Measurements from ENCODE around the gene TMEM151A. TPM values are rescaled to one million over a fixed set of nuclear protein-coding genes. Genes with fewer than 3 reads are reported as not detected.
"Not testable (repeated sequence)": the region's sequence is repeated elsewhere in the genome, so short reads cannot be mapped to it uniquely, and the experiment has no call there.

Gene TMEM151A
- total RNA-seq (2014; rRNA removed; shearing (Covaris generic)) = 1.8 and 2.9 TPM in 2 replicates
- 3.7 and 5.7 TPM in 2 replicates for polyA plus RNA-seq (2015; cell fraction: cytosol; rRNA removed)
- polyA plus RNA-seq (2015; cell fraction: nucleus; rRNA removed) = 0.76 and 1.9 TPM in 2 replicates

DNA sequence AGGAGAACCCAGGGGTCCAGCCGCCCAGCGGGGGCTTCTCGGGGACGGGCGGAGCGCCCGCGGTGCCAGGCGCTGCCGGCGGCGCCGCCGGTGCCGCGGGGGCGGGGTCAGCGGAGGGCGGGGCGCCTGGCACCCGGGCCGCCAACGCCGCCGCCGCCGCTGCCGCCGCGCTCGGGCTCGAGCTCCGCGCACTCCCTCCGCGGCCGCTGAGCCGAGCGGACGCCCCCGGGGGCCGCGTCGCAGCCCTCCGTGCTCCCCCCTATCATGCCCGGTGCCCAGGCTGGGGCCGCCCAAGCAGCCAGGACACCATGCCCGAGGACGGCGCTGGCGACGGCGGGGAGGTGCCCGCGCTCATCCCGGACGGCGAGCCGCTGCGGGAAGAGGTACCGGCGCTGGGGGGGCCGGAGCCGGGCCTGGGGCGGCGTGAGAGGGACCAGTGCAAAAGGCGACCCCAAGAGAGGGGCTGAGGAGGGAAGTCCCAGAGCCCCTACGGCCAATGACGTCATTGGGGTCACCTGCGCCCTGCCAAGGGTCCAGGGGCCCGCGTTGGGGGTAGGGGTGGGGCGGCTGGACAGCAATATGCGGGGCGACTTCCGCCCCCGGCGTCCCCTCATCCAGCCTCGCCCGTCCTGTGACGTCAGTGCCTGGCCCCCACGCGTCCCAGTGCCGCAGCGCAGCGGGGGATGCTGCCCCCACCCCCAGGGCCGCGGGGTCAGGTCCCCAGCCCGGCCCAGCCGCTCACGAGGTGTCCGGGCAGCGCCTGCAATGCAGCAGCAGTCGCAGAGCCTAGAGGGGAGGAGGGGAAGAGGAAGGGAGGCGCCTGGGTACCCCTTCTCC lies at the start of gene TMEM151A:
TMEM151A (plus strand) TSS at position 189 of the 837 bp plus-strand sequence; CDS start at position 309, 120 bp downstream.
- in situ Hi-C loops (cut with HindIII; ENCODE audit: low pct_unique_long_range_greater_than_20kb, low sequenced_read_pairs) = no loop called here
- DNase-seq (ENCODE audit: low read depth, low spot score) = no peak

GRCh38 chr11:66242095-66242765 lies 49.5 kb upstream of the TMEM151A start:
- in situ Hi-C loops (cut with HindIII; ENCODE audit: low pct_unique_long_range_greater_than_20kb, low sequenced_read_pairs) = no loop called here

DNA sequence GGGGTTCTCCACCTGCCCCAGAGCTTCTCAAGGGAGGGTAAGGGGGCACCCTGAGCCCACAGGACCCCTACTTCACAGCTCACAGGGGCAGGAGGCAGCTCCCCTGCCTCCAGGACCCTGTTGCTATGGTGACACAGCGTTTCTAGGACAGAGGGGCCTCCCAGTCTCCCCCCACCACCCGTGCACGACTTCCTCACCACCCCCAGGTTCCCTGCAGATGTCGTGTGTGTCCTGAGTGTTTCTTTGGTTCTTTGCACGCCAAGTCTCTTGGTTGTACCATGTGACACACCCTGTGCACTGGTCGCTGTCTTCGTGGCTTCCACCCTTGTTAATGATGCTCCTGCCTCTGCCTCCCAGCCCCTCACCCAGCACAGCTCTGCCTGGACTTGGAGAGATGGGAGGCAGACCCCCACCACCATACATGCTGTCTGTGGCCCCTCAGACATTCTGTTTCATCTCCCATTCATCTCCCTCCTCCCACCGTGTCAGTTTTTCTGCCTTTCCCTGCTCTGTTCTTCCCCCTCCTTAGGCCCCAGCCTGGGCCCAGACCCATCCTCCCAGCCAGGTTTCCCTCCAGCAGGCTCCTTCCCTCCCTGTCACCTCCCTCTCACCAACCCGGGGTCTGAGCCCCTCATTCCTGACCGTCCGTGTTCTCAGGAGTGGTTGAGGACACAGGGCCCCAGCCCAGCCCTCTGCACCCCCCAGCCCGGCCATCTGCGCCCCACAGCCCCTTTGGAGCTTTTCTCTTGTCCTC lies 47.7 kb upstream of the TMEM151A start:
- in situ Hi-C loops (cut with HindIII; ENCODE audit: low pct_unique_long_range_greater_than_20kb, low sequenced_read_pairs) = no loop called here
- DNase-seq (ENCODE audit: low read depth, low spot score) = no peak

More at GRCh38 chr11:66242095-66242765, 49.5 kb upstream of the TMEM151A start:
- DNase-seq (ENCODE audit: low read depth, low spot score) = no peak

GRCh38 chr11:66247295-66247694 lies 44.4 kb upstream of the TMEM151A start:
- in situ Hi-C loops (cut with HindIII; ENCODE audit: low pct_unique_long_range_greater_than_20kb, low sequenced_read_pairs) = no loop called here
- no peak for DNase-seq (ENCODE audit: low read depth, low spot score)

DNA sequence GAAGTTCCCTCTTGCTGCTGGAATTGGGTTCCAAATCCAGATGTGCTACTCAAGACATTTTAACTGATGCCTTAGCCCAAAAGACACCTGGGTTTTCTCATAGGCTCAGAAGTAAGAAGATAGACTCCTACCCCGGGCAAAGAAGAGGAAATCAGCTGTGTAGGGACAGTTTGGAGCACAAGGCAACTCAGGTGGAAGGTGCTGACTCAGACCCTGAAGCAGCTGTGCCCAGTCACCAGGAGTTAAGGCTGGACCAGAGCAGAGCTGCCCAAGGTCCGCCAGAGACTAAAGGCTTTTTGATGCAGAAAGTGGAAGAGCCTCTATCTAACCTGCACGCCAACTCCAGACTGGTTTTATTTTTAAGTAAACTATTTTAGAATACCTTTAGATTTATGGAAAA lies 43.9 kb upstream of the TMEM151A start:
- no peak for DNase-seq (ENCODE audit: low read depth, low spot score)
- in situ Hi-C loops (cut with HindIII; ENCODE audit: low pct_unique_long_range_greater_than_20kb, low sequenced_read_pairs) = no loop called here

GRCh38 chr11:66248903-66249302 lies 42.8 kb upstream of the TMEM151A start:
- in situ Hi-C loops (cut with HindIII; ENCODE audit: low pct_unique_long_range_greater_than_20kb, low sequenced_read_pairs) = no loop called here
- DNase-seq (ENCODE audit: low read depth, low spot score) = no peak

DNA sequence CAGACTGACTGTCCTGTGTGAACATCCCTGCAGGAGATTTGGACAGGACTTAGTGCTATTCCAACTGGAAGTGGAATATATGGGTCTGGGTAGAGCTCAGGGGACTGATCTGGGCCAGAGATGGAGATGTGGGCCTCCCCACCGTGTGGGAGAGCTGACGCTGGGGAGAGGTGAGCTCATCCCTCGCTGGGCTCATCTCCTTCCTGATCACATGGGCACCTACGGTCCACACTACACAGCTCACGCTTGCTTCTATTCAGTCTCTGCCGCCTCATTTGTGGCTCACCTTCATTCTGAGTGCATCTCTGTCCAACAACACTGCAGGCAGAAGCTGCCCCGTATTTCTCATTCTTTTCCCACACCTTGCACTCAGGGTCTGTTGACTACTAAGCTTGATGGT lies 39.9 kb upstream of the TMEM151A start:
- no peak for DNase-seq (ENCODE audit: low read depth, low spot score)
- in situ Hi-C loops (cut with HindIII; ENCODE audit: low pct_unique_long_range_greater_than_20kb, low sequenced_read_pairs) = no loop called here

GRCh38 chr11:66253081-66253480 lies 38.6 kb upstream of the TMEM151A start:
- in situ Hi-C loops (cut with HindIII; ENCODE audit: low pct_unique_long_range_greater_than_20kb, low sequenced_read_pairs); DNase-seq (ENCODE audit: low read depth, low spot score): not testable (repeated sequence)

DNA sequence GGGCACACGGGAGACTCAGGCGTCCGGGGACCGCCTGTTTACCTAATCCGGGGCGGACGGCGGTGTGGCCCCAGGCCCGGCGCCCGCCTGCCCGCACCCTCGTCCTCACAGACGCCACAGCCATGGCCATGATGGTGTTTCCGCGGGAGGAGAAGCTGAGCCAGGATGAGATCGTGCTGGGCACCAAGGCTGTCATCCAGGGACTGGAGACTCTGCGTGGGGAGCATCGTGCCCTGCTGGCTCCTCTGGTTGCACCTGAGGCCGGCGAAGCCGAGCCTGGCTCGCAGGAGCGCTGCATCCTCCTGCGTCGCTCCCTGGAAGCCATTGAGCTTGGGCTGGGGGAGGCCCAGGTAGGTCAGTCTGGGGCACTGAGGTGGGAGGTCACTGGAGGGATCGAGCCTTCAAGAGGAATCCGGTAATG lies 33.2 kb upstream of the TMEM151A start:
- in situ Hi-C loops (cut with HindIII; ENCODE audit: low pct_unique_long_range_greater_than_20kb, low sequenced_read_pairs) = no loop called here
- DNase-seq (ENCODE audit: low read depth, low spot score) = no peak

GRCh38 chr11:66259225-66259624 lies 32.5 kb upstream of the TMEM151A start:
- in situ Hi-C loops (cut with HindIII; ENCODE audit: low pct_unique_long_range_greater_than_20kb, low sequenced_read_pairs) = no loop called here
- DNase-seq (ENCODE audit: low read depth, low spot score) = no peak

DNA sequence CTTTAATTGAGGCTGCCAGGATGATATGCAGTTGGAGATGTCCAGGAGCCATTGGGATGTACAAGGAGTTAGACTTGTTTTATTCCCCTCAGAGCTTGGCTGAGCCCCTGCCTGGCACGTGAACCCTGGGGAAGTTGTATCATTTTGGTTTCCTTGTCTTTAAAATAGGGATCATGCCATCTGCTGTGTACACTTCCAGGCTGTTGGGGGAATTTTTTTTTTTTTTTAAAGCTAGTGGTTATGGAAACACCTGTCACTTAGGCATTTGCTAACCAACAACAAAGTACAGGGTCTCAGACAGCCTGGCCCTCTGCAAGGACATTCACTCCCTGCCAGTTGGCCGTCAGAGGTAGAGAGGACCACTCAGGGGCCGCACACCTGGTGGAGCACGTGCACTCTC lies 31.7 kb upstream of the TMEM151A start:
- in situ Hi-C loops (cut with HindIII; ENCODE audit: low pct_unique_long_range_greater_than_20kb, low sequenced_read_pairs) = no loop called here
- no peak for DNase-seq (ENCODE audit: low read depth, low spot score)

GRCh38 chr11:66261578-66261977 lies 30.1 kb upstream of the TMEM151A start:
- no peak for DNase-seq (ENCODE audit: low read depth, low spot score)
- in situ Hi-C loops (cut with HindIII; ENCODE audit: low pct_unique_long_range_greater_than_20kb, low sequenced_read_pairs) = no loop called here

GRCh38 chr11:66262191-66262590 lies 29.5 kb upstream of the TMEM151A start:
- in situ Hi-C loops (cut with HindIII; ENCODE audit: low pct_unique_long_range_greater_than_20kb, low sequenced_read_pairs) = no loop called here
- DNase-seq (ENCODE audit: low read depth, low spot score) = no peak

DNA sequence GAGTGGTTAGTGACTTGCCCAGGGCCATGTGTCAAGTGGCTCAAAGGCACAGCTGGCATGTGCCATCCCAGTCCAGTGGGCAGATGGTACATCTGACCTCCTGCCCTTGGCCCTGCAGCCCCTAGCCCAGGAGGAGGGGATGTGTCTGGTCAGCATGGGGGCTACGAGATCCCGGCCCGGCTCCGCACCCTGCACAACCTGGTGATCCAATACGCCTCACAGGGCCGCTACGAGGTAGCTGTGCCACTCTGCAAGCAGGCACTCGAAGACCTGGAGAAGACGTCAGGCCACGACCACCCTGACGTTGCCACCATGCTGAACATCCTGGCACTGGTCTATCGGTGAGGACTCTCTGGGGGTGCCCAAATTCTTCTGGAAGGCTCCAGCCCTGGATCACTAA lies 29.0 kb upstream of the TMEM151A start:
- DNase-seq (ENCODE audit: low read depth, low spot score) = no peak
- in situ Hi-C loops (cut with HindIII; ENCODE audit: low pct_unique_long_range_greater_than_20kb, low sequenced_read_pairs) = no loop called here

GRCh38 chr11:66263231-66263630 lies 28.5 kb upstream of the TMEM151A start:
- in situ Hi-C loops (cut with HindIII; ENCODE audit: low pct_unique_long_range_greater_than_20kb, low sequenced_read_pairs) = no loop called here
- DNase-seq (ENCODE audit: low read depth, low spot score) = no peak

DNA sequence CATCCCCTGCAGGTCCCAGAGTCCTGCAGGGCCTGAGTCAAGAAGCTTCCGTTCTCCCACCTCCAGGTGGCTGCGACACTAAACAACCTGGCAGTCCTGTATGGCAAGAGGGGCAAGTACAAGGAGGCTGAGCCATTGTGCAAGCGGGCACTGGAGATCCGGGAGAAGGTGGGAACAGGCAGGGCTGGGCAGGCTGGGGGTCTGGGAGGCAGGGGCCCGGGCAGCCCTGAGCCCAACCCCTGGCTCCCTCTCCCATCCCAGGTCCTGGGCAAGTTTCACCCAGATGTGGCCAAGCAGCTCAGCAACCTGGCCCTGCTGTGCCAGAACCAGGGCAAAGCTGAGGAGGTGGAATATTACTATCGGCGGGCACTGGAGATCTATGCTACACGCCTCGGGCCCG lies 27.9 kb upstream of the TMEM151A start:
- no peak for DNase-seq (ENCODE audit: low read depth, low spot score)
- in situ Hi-C loops (cut with HindIII; ENCODE audit: low pct_unique_long_range_greater_than_20kb, low sequenced_read_pairs) = no loop called here

GRCh38 chr11:66264383-66264782 lies 27.3 kb upstream of the TMEM151A start:
- no peak for DNase-seq (ENCODE audit: low read depth, low spot score)
- in situ Hi-C loops (cut with HindIII; ENCODE audit: low pct_unique_long_range_greater_than_20kb, low sequenced_read_pairs) = no loop called here

- peak; percentile 37 for DNase-seq (ENCODE audit: low read depth, low spot score)
- in situ Hi-C loops (cut with HindIII; ENCODE audit: low pct_unique_long_range_greater_than_20kb, low sequenced_read_pairs) = no loop called here
These were observed 26.8 kb upstream of the TMEM151A start for GRCh38 chr11:66264914-66265313.
